Breast epithelium (tissue), 4 donors: ENCODE results near the gene RASEF. TPM values are rescaled to one million over a fixed set of nuclear protein-coding genes. Genes with fewer than 3 reads are reported as not detected.

Source experiments
- DNase-seq, 2 donors: peaks; one replicate each; pipeline ENCODE4 v3.0.0-alpha.2; 2019; ENCODE audit warnings: low spot score in 2 of 2
- H3K27ac ChIP-seq, 2 donors: fragments of 200-600 bp; sonication (generic) in 1 of 2; one replicate each; pipeline ENCODE4 v1.5.1; 2016 to 2019; ENCODE audit warnings: mild to moderate bottlenecking in 1 of 2
- H3K27me3 ChIP-seq, 2 donors: fragments of 200-600 bp; sonication (generic) in 1 of 2; one replicate each; pipeline versions ENCODE4 v1.5.1 to v1.6.0; 2017 to 2019; ENCODE audit warnings: control low read depth in 1 of 2, mild to moderate bottlenecking in 1 of 2
- H3K36me3 ChIP-seq: fragments of 200-600 bp; one replicate; pipeline ENCODE4 v1.5.1; 2019
- H3K4me1 ChIP-seq, 2 donors: fragments of 200-600 bp; sonication (generic); one replicate each; pipeline ENCODE4 v1.5.1; 2016 to 2019; ENCODE audit warnings: control low read depth in 1 of 2
- H3K4me3 ChIP-seq, 3 donors: fragments of 200-600 bp; sonication (generic); 1 replicate in 2 of 3; 2 replicates in 1 of 3; pipeline ENCODE4 v1.5.1; 2016 to 2019; ENCODE audit warnings: mild to moderate bottlenecking in 3 of 3, moderate library complexity in 2 of 3
- H3K9me3 ChIP-seq, 2 donors: fragments of 200-600 bp; sonication (generic) in 1 of 2; one replicate each; pipeline ENCODE4 v1.5.1; 2016 to 2019; ENCODE audit warnings: control low read depth in 1 of 2
- POLR2A ChIP-seq: fragments of 450-650 bp; IDR thresholded peaks from one replicate; pipeline ENCODE4 v1.6.1; 2016; ENCODE audit warnings: antibody characterized with exemption, mild to moderate bottlenecking, moderate library complexity
- POLR2AphosphoS5 ChIP-seq, 3 donors: sonication (generic); formaldehyde crosslinking; IDR thresholded peaks; one replicate each; pipeline ENCODE4 v1.6.1; 2017; ENCODE audit warnings: antibody characterized with exemption in 3 of 3
- intact Hi-C: fragments of 100-400 bp; cut with DNase I; formaldehyde crosslinking; loops from one replicate; pipeline ENCODE4 v1.15.1; 2023; ENCODE audit warnings: low total_unique reads
- total RNA-seq, 3 donors: library from RNA; depleted of rRNA; stranded (reverse); fragments of >200 nt; gene quantifications; one replicate each; pipeline ENCODE4 v1.1.0, GENCODE V29; 2016
- TF ChIP-seq, protein P1 (sequence below), 3 donors: fragments of 450-650 bp; IDR thresholded peaks; one replicate each; pipeline ENCODE4 v1.5.1; 2016 to 2017; ENCODE audit warnings: antibody characterized with exemption in 3 of 3, mild to moderate bottlenecking in 3 of 3, moderate library complexity in 3 of 3

The RASEF gene
- total RNA-seq, 3 donors from 2014 or later, result 39.3 to 50.1 TPM; not detected in 1

DNA sequence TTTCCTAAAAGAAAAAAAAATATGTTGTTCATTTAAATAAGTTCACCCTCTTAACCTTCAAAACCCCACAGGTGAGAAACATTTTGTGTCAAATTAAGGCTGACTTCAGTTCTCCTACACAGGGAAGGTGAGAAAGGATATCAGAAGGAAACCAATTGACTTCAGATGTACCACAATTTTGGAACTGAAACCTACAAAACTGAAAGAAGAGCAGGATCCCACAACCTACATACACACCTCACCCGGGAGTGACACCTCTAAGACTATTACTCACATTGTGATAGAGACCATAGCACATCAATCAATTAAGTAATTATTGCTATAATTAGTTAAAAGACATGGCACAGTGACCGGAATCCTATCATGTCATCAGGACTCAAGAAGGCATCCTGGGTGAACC lies 47.0 kb downstream of the RASEF start:
- Histone ChIP-seq H3K27me3 (no peaks in the 10 kb centered on the region), H3K27ac (no peak overlapping the region), H3K9me3 (no peaks in the 10 kb centered on the region), H3K4me3 (no peak overlapping the region), H3K4me1 (no peaks in the 10 kb centered on the region), H3K36me3 (no peaks in the 10 kb centered on the region)
- no peak for TF ChIP-seq POLR2AphosphoS5 (IDR thresholded peaks at IDR 0.05)
- no peak for TF ChIP-seq POLR2A
- TF ChIP-seq, protein P1, sequence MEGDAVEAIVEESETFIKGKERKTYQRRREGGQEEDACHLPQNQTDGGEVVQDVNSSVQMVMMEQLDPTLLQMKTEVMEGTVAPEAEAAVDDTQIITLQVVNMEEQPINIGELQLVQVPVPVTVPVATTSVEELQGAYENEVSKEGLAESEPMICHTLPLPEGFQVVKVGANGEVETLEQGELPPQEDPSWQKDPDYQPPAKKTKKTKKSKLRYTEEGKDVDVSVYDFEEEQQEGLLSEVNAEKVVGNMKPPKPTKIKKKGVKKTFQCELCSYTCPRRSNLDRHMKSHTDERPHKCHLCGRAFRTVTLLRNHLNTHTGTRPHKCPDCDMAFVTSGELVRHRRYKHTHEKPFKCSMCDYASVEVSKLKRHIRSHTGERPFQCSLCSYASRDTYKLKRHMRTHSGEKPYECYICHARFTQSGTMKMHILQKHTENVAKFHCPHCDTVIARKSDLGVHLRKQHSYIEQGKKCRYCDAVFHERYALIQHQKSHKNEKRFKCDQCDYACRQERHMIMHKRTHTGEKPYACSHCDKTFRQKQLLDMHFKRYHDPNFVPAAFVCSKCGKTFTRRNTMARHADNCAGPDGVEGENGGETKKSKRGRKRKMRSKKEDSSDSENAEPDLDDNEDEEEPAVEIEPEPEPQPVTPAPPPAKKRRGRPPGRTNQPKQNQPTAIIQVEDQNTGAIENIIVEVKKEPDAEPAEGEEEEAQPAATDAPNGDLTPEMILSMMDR (IDR thresholded peaks at IDR 0.05), result no peak
- DNase-seq, result no peak
- intact Hi-C loops, result no loop called here

DNA sequence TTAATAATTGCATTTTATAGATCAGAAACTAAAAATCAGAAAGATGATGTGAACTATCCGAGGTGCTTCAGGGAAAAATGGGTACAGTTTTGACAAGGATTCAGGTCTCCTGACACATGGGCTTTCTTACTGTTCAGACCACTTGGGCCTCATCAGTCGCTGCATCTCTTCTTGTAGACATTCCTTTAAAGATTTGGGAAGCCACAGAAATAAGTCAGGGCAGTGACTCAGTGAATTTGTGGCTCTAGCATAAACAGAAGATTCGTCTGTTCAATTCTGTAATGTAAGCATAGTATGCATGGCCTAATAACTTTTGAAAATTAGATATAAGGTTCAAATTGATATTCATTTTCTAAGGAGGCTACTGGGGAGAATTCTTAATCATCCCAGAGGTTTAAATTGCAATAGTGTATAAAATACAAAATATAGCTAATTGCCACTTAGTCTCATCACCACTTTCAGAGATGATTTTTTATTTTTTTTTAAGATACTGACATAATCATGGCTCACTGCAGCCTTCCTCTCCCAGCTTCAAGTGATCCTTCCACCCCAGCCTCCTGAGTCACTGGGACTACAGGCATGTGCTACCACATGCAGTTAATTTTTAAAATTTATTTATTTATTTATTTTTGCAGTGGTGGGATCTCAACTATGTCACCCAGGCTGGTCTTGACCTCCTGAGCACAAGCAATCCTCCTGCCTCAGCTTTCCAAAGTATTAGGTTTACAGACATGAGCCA lies 48.9 kb downstream of the RASEF start:
- Histone ChIP-seq H3K4me1 (no peaks in the 10 kb centered on the region), H3K27ac (no peak overlapping the region), H3K9me3 (no peaks in the 10 kb centered on the region), H3K27me3 (no peaks in the 10 kb centered on the region), H3K4me3 (no peak overlapping the region), H3K36me3 (no peaks in the 10 kb centered on the region)
- TF ChIP-seq POLR2AphosphoS5 (IDR thresholded peaks at IDR 0.05), result no peak
- DNase-seq, result no peak
- intact Hi-C loops, result no loop called here

DNA sequence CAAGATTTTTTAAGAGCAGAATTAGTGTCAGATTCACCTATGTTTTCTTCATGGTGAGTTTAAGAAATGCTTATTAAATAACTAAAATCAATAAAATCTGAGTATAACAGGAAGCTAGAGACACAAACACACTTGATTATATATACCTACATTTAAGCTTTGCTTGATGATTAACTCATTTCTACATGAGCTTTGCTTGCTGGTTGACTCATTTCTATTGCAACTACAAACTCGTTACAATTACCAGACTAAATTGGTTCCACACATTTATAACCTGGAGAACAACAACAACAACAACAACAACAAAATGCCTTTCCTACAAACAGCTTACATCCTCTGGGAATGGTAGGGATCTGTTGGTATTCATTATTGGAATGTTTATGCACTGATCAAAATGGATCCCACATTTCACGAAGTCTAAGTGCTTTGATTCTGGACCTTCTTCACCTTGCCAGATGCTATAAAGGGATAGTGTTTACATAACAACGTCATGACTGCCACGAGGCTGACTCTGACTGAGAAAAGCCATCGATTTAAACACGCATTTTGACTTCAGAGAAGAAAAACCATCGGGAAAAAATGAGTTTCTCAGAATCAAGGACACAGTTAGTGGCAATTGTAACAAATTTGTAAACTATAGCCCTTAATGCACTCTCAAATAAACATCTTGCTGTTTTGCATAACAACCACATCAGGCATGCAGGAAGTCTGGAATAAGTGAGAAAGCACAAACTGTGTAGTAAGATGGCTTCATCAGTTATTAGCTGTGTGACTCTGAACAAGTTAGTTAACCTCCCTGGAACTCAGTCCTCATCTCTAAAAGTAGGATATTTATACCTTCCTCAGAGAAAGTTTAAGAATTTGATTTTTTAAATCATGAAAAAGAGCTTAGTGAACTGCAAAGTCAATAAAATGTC lies 49.8 kb downstream of the RASEF start:
- Histone ChIP-seq H3K36me3 (no peaks in the 10 kb centered on the region), H3K4me3 (no peak overlapping the region), H3K27me3 (no peaks in the 10 kb centered on the region), H3K4me1 (no peaks in the 10 kb centered on the region), H3K9me3 (no peaks in the 10 kb centered on the region), H3K27ac (no peak overlapping the region)
- DNase-seq, result no peak
- intact Hi-C loops, result no loop called here
- TF ChIP-seq, protein P1 (IDR thresholded peaks at IDR 0.05), result no peak
- no peak for TF ChIP-seq POLR2A
- TF ChIP-seq POLR2AphosphoS5 (IDR thresholded peaks at IDR 0.05), result no peak

DNA sequence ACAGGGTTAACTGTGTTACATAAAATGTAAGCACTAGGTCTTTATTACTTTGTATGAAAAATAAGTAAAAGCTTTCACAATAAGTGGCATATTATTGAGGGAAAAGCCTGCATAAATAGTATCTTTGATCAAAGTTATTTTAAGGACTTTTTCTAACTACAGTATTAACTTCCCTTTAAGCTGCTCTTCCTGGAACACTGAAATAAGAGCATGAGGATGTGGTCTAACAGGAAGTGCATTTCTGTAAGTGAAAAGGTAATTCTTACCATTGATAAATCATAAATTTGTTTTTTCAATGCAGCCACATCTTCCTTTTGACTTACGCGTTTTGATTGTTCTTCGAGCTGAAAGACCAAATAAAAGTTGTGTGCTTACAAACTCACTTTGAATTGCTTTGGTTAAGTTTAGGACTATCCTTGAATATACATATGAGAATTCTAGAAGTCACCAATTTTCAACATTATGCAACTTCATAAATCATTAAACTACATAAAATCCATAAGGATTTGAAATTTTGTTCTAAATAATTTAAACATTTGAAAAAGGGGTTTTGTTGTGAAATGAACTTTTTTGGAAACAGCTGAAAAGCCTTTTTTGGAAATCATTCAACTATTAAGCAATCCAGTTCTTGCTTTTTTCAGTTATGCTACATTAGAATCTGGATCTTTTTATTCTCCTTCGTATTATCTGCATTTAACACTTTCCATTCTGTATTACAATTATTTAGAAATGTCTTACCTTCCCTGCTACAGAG lies 50.6 kb downstream of the RASEF start:
- Histone ChIP-seq H3K36me3 (no peaks in the 10 kb centered on the region), H3K27ac (no peak overlapping the region), H3K4me1 (no peaks in the 10 kb centered on the region), H3K9me3 (no peaks in the 10 kb centered on the region), H3K4me3 (no peak overlapping the region), H3K27me3 (no peaks in the 10 kb centered on the region)
- DNase-seq, result no peak
- TF ChIP-seq, protein P1 (IDR thresholded peaks at IDR 0.05), result no peak
- TF ChIP-seq POLR2A (no peak), POLR2AphosphoS5 (IDR thresholded peaks at IDR 0.05) (no peak)
- intact Hi-C loops, result no loop called here

DNA sequence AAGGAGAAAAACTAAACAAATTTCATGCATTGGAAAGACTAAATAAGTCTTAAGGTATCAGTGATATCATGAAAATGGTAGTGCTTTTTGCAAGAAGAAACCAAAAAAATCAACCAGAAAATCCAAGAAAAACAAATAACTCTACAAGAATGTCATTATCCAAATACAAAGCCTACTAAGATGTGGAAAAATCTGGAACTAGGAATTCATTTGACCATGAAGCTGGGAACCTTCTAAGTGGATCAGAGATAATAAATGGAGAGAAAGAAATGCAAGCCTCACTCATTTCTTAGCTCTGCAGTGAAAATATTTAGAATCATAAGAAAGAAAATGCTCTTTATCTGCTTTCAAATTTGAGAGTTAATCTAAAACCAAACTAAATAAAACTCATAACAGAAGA lies 51.3 kb downstream of the RASEF start:
- Histone ChIP-seq H3K4me3 (no peak overlapping the region), H3K9me3 (no peaks in the 10 kb centered on the region), H3K4me1 (no peaks in the 10 kb centered on the region), H3K36me3 (no peaks in the 10 kb centered on the region), H3K27ac (no peak overlapping the region), H3K27me3 (no peaks in the 10 kb centered on the region)
- no peak for DNase-seq
- intact Hi-C loops, result no loop called here
- TF ChIP-seq, protein P1 (IDR thresholded peaks at IDR 0.05), result no peak
- no peak for TF ChIP-seq POLR2AphosphoS5 (IDR thresholded peaks at IDR 0.05)
- no peak for TF ChIP-seq POLR2A
